GM21390 (cell line): ENCODE measurements around the gene SACM1L.

Experiments used
- ATAC-seq: cut with Tn5 transposase; IDR thresholded peaks from one replicate; pipeline ENCODE4 v1.9.1; 2021; ENCODE audit not compliant: unreplicated experiment

The SACM1L gene

DNA sequence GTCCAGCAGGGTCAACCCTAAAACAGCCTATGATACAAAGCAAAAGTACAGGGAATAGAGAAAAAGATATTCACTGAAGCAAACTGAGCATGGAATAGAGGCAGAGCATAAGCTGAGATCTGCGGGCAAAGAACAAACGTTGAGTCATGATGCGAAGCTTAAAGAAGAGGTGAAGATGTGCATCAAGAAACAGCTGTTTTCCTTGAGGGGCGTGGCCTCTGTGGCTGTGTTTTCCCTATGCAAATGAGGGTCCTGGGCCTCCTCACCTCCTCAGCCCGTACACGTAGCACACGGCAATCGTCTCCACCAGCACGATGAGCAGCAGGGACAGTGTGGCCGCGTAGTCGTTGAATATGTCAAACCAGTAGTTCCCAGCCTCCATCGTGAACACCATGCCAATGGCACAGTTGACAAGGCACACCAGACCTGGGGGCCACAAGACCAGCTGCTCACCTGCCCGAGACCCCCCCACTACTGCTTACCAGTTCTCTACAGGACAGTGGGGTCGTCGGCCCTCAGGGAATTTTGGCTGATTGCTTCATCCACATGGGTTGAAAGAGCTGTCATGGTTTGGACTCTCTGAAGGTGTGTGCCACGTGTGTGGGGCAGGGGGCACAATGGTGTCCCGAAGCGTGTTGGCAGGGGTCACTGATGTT lies 73.6 kb downstream of the SACM1L start:
- no peak for ATAC-seq

DNA sequence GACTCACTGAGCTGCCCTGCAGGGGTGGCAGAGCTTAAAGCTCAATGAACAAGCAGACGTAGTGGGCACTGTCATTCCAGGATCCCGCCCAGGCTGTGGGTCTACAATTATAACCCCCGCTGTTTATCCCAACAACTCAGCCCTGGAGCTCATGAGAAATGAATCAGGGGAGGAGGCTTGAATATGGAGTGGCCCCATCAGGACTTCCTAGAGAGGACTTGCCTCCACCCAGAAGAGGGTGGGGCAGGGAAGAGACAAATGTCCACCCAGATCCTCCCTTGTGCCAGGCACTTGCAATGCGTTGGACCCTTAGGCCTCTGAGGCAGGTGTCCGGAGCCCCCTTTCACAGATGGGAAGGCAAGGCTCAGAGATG lies 74.1 kb downstream of the SACM1L start:
- ATAC-seq = no peak

DNA sequence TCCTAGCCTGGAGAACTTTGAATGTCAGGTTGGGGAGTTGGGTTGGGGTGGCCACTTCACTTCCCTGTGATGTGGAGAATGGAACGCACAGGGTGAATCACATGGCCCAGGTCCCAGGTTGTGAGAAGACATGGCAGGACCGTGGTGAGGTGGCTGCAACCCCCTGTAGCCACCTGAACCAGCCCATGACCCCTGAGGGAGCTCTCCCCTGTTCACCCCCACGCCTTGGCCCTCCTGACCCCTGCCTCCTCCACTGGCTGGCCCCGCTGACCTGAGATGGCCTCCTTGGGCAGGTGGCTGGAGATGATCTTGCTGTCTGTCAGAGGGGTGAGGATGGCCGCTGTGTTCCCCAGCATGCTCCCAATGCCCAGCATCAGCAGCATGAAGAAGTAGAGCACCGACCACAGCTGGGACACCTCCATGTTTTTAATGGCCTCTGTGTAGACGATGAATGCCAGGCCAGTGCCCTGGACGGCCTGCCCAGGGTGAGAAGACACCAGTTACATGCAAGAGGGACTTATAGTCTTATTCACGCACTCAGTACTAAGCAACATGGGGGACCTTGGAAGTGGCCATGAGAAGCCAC lies 76.2 kb downstream of the SACM1L start:
- no peak for ATAC-seq

DNA sequence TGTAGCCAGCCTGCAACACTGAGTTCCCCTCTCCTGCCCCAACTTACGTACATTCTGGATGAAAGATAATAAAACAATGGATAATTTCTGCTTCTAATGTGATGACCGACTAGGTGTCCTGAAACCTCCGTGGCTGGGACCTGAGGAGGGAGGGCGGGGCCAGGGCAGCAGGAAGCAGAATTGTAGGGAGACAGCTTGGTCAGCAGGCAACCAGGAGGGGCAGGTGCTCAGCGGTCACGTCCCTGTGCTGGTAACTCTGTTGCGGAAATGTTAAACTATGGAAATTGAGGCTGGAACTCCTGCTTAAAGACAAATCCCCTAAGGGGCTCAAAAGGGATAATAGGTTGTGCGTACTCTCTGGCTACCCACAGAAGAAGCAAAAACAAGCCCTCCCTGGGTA lies 76.8 kb downstream of the SACM1L start:
- ATAC-seq = no peak

DNA sequence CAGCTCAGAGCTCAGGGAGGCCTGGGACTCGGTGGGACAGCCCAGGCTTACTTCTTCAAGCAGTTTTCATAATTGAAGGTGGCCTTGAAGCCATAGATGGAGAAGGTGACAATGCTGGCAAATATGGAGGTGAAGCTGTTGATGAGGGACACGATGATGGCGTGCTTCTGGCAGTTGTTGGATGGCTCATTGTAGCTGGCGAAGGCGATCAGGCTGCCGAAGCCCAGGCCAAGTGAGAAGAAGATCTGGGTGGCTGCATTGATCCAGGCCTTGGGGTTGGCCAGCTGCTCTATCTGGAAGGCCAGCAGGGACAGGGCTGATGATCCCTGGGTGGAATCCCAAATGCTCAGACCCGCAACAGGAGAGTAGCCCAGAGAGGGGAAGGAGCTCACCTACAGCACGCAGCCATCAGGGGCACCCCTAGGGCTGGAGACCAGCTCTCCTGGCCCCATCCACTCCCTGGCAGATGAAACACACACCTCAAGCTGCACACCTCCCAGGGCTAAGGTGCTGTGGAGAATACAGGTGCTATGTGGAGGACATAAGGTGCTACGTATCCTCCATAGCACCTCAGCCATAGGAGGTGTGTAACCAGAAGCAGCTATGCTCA lies 82.1 kb downstream of the SACM1L start:
- no peak for ATAC-seq

DNA sequence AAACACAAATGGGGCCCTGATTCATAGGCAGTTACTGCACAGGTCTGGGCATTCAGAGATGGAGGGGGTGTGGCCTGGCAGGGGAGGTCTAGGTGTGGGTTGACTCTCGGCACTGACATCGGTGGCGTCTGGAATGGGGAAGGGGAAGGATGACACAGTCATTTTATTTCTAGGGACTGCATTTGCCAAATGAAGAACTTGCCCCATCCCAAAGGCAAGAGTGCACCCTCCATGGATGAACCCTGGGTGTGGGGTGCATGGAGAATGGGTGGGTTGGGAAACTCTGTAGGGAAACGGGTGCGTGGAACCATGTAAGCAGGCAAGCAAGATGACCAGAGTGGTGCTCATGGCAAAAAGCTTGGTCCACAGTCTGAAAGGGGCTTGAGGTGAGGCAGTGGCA lies 82.6 kb downstream of the SACM1L start:
- no peak for ATAC-seq

DNA sequence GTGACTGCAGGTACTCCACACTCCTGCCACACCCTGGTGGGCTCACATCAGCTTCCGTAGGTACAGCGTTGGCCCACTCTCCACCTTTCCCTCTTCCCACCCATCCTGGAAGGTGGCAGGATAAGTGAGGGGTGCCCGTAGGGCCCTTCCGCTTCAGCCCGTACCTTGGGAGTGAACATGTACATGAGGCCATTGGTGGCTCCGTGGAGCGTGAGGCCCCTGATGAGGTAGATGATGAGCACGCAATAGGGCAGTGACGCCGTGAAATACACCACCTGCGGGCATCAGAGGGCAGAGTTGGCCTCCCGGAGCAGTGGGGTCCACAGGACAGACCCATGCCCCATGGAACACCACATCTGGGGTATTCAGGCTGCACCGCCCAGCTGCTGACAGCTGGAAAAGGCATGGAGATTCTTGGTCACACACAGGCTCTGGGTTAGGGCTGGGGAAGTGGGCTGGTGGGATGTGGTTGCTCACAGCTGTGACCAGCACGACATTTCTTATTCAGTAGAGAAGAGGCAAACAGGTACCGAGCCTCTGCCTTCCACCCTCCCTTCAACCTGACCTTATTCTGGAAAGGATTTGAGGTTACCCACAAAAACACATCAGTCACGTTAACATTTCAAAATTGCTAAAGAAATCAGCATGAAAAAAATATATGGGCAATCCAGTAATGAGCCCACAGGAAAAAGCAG lies 83.3 kb downstream of the SACM1L start:
- ATAC-seq = no peak

DNA sequence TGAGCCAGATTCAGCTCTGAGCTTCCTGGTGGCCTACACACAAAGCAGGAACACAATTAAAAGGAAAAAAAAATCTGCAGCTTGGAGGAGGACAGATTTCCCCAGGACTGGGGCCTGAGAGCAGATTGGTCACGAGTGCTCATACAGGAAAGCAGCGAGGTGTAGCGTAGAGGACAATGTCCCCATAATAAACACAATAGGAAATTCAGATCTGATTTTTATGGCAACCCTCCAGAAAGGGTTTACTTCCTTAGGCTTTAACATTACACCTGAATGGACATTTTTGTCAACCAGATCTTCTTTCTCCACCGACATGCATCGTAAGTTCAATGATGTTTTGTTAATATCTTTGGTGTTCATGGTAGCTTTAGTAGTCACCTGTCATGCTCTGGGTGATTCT lies 83.9 kb downstream of the SACM1L start:
- ATAC-seq = no peak

DNA sequence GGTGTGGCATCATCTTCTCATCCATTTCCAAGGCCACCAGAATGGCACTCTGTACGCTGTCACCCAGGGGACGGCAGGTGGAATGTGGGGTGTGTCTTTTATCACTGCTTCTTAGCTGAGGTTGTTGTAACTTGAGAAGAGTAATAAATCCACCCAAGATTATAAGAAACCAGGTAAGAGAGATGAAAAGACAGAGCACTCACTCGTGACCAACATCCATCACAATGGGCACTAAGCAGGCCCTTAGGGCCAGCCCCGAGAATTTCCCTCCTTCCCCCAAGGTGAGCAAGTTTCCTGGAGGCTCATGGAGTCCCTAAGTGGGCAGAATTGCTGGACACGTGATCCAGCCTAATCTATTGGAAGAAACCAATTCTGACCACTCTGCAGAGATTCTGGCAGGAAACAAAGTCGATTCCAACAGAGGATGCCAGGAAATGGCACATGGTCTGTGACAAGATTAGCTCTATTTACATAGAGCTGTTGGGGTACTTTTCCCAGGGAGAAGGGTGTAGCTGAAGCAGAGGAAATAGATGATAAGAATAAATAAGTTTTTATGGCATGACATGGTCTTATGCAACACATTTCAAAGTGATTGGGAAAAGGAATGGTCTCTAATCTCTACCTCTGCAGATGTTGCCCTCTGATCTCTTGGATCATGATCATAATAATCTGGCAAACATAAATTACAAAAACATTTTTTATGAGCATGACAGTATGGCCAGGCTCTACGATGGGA lies 84.7 kb downstream of the SACM1L start:
- ATAC-seq = no peak

DNA sequence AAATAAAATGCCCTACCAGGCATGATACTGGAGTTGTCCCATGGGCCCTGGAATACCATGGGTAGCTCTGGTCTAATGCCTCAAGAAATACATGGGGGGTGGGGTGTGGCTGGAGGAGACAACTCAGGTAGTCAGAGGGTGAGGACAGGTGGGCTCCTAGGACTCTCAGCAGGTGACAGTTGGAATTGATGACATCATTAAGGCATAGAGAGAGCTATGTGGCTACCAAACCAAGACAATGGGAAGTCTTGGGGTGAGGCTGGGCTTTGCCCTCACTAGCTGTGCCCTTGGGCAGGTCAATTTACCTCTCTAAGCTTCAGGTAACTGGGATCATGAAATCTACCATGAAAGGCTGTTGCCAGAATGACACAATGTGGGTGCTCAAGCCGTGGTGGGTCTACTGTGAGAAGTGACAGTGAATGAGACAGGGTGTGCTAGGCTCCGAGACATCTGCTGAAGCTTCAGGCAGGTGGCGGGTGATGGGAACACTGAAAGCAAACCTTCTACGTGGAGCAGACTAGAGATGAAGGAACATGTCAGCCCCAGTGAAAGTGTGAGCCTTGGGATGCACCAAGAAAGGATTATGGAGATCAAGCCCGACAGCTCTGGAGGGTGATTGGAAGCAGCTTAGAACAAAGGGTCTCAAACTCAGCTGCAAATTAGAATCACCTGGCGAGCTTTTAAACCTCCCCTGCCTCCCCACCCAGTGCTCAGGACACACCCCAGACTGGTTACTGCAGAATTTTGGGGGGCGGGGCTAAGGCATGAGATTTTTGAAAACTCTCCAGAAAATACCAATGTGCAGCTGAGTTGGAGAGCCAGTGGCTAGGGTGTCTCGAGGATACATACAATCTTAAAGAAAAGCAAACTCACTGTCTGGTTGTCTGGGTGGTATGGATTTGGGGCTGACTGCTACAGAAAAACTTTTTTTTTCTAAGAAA lies 85.7 kb downstream of the SACM1L start:
- ATAC-seq = no peak

DNA sequence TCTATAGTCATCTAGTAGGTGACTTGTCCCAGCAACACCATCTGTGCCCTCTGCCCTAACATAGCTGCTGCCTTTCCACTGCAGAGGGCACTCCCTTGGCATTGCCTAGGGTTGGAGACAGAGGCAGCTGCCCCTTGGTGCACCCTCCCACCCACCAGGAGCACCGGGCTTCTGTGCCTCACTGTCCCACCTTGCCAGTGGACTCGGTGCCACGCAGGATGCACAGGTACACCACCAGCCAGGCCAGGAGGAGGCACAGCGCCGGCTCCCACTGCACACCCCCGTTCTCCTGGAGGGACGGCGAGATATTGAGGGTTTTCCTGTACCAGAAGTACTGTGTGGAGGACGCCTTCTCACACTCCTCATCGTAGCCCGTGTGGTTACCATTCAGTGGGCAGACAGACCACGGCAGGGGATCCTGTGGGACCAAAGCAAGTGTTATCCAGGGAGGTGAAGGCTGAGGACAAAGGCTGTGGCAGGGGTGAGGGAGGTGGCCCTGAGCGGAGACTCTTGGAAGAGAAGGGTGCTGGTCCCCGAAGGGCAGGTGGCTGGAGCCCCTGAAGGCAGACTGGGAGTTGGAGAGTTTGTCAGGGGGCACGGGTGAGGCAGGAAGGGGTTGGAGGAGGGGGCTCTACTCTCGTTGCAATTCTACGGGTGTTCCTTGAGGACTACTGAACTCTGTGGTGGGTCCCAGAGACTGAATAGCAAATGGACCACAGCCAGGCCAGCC lies 86.5 kb downstream of the SACM1L start:
- no peak for ATAC-seq

DNA sequence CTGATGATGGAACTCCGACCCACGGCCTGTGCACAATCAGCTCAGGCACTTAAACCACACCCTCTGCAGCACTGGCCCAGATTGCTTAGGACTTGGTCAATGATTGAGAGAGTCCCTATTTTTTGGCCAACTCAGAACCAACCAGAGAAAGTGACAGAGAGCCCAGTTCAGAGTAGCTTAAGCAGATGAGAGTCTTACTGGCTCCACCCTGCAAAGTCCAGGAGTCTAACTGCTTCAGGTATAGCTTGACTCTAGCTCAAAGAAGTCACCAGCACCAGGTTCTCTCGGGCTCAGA lies 87.1 kb downstream of the SACM1L start:
- no peak for ATAC-seq

DNA sequence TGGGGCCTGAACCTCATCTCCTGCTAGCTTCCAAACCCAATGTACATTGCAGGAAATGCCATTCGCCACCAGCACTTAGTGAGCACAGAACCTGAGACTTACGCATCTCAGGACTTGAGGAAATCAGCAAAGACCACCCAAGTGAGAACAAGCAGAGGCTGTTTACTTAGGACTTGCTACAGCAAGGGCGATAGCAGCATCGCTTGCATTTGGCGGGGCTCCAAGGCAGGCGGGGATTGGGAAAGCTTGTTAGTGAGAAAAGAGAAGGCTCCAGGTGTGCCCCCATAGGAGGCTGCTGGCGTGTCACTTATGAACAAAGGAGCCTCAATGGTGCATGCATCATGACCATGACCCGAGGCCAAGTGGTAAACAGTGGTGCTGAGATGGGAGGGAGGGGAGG lies 87.4 kb downstream of the SACM1L start:
- ATAC-seq = no peak

DNA sequence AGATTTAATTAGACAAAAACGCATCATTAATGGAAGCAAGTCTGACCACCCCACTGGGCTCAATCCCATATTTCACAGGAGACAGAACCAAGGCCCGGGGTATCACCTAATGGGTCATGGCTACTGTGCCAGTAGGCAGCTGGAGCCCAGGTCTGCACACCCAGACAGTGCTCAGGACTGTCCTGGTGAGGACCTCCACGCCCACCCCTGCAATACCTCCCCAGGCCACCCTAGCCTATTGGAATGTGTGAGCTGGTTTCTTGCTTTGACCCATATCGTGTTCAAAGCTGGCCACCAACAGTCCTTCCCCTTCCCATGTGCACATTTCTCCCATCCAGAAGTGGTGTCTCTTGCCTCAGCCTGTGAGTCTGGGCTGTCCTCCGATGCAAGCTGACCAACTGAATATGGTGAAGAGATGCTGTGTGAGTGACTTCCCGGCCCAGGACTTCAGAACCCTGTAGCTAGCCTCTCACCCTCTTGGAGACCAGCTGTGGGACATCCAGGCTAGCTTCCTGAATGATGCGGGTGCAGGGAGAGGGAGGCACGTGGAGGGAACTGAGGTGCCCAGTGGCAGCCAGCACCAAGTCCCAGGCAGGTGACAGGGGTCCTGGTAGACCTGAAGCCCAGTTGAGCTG lies 88.0 kb downstream of the SACM1L start:
- ATAC-seq = no peak

DNA sequence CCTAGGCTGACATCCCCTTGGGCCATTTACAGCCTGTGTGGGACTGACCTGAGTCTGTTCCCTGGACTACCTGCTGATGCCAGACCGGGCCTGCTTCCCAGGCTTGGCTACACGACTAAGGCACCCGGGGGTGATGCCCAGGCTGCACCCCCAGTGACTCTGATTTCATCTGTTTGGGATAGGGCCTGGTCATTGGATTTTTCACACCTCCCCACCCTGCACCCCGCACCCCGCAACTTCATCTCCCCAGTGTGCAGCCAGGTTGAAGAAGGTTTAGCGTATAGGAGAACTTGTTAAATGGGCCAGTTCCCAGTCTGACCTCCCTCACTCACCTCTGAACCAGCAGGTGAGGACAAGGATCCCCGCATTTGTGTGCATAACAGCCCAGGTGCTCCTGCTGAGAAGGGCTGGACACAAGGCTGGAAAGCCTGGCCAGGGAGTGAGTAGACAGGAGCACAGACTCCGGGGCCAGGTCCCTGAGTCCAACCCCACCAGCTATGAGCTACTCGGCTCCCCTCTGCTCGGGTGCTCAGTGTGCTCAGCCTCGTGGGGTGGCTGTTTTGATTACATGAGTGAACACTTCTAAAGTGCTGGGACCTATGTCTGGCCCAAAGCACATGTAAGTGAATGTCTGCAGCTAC lies 88.7 kb downstream of the SACM1L start:
- ATAC-seq = no peak

DNA sequence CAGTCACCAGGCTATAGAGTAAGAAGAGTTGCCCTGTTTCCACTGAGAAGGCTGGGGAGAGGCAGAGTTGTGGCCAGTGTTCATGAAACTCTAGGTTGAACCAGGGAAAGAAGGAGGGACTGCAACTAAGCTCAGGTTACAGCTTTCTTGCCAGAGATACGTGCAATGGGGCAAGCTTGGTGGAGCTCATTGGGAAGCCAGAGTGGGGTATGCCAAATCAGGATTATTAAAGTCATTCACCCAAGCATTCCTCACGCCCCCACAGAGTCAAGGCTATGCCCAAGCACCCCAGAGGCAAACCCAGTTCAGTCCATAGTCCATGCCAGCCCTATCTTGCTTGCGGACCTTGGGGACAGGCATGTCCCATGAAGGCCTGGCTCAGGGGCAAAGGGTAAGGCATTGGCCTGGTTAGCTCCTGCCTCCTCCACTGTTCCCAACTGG lies 89.6 kb downstream of the SACM1L start:
- ATAC-seq = no peak

DNA sequence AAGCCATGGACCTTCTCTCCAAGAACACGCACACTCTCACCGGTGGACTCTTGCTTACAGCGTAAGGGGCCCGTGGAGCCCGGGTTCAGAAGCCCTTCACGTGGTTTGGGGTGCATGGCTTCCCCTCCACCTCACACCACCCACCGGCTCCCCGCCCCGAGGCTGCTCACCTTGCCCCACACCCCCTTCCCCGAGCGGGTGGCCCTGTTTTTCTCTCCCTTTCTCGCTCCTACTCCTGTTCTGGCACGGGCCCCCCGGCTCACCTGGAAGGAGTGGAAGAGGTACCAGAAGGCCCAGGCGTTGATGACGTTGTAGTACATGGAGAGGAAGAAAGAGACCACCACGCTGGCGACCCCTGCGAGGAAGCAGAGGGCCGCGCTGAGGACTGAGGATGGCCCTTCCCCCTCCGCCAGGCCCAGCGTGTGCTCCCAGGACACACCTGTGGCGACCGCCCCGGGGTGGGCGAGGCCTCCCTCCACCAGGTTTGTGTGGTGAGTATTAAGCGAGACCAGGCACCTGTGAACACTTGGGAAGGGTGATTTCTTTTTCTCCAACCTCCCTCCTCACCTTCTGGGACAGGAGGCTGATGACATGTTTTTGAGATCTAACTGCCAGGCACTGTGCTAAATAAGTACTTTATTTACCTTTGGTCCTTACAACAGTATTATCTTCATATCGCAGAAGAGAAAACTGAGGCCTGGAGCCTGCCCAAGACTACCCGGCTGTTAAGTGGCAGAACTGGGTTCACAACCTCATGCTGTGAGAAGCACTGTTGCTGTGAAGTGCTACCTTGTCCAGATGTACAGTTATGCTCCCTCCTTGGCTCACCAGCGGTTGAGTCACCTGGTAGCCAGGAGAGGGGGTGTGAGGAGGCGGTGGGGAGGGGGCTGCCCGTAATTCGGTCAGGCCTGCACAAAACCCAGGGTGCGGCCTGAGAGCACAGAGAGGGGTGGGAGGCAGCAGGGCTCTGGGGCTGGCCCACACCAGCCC lies 90.8 kb downstream of the SACM1L start:
- no peak for ATAC-seq

DNA sequence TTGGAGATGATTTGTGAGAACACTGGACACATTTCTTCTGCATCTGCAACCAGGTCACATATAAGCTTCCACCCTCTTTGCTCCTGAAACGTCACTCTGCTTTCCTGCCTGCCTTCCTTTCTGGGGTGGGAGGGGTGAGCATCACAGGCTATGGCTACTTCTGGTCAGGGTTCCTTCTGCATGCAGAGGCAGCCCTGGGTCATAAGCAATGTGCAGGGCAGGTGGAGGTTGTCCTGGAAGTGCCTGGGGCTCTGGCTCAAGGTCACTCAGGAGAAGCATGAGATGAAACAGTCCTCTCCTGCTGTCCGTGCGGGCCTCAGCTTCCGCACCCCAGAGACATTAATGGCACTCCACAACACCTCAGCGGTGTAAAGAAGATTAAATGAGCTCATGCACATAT lies 92.1 kb downstream of the SACM1L start:
- no peak for ATAC-seq
